Measurements from ENCODE around the gene SERP2. TPM values are rescaled to one million over a fixed set of nuclear protein-coding genes. Genes with fewer than 3 reads are reported as not detected.
A peak's percentile ranks its signal among the peaks of the same experiment; 100 is the strongest.

SERP2 gene
- total and polyA plus RNA-seq, 10 of the 15 experiments (the other 5 are each of a cell fraction or from before 2014, with no cell fraction given): not detected

DNA sequence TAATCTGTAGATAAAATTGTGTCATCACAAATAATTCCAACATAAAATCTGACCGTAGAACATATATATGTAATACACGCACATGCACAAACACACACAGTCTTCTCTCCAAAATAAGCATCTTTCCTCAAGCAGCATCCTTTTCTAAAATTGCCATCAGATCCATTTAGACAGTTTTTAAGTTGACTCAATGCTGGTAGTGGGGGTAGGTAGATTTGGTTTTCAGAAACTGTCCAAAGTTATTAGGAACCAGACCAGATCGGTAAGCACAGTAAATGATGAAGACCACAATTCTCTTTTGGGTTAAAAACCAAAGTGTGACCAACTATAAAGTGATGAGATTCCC is 64.6 kb downstream of the SERP2 start:
- no peak for FAIRE-seq
- no peak overlapping the region for H2AFZ ChIP-seq (ENCODE audit: control insufficient read depth, low read depth, low read length)
- ChIA-PET RAD21 (ENCODE audit: unreplicated experiment) (interaction anchor here (1.5 kb wide), 1 partner anchor 530 kb away, joined by 6 read pairs; no protein-coding TSS in a partner anchor), CTCF (interaction anchor here (0.6 to 3.4 kb wide), 13 partner anchors 8 to 539 kb away, joined by 3 to 25 read pairs (median 4); no protein-coding TSS in a partner anchor), POLR2A (no interaction called here), SMC1A (ENCODE audit: uncharacterized antibody, unreplicated experiment) (interaction anchor here (0.7 to 1.5 kb wide), 5 partner anchors 10 to 533 kb away, joined by 3 to 16 read pairs (median 3); no protein-coding TSS in a partner anchor)
- H3K27me3 ChIP-seq (replicated peaks in 1 of 2; ENCODE audit: control insufficient read depth in 2 of 2, insufficient read depth in 2 of 2, low read length in 1 of 2): peaks cover 3 to 15% of the 10 kb centered on the region in 2 experiments
- intact Hi-C loops (cut with micrococcal nuclease; ENCODE audit: unreplicated experiment): loop anchor here (1.0 to 5.0 kb wide), 4 partner anchors 196 to 530 kb away; no protein-coding TSS in a partner anchor
- no peak overlapping the region for H3K27ac ChIP-seq (ENCODE audit: control insufficient read depth, insufficient read depth)
- H3K4me2 ChIP-seq (ENCODE audit: control insufficient read depth, insufficient read depth): no peak overlapping the region
- no peak for TF ChIP-seq NR2C1 (IDR thresholded peaks at IDR 0.05)
- TF ChIP-seq, protein P1, sequence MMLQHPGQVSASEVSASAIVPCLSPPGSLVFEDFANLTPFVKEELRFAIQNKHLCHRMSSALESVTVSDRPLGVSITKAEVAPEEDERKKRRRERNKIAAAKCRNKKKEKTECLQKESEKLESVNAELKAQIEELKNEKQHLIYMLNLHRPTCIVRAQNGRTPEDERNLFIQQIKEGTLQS (IDR thresholded peaks at IDR 0.05; ENCODE audit: borderline replicate concordance, extremely low read depth, low read depth, low read length): no peak
- TF ChIP-seq SMC3 (IDR thresholded peaks at IDR 0.05; ENCODE audit: borderline replicate concordance, low read length): 0 out of 2 replicates have a peak, but pooled peaks have one; percentile 0
- in situ Hi-C loops (cut with MboI): loop anchor here (5.0 kb wide), 3 partner anchors 246 to 531 kb away; no protein-coding TSS in a partner anchor
- no peaks in the 10 kb centered on the region for H4K20me1 ChIP-seq (ENCODE audit: control insufficient read depth, insufficient read depth)
- peaks cover 5% of the 10 kb centered on the region for H3K4me1 ChIP-seq (ENCODE audit: control insufficient read depth, insufficient read depth, low read length)
- H3K36me3 ChIP-seq (ENCODE audit: control insufficient read depth in 2 of 2, insufficient read depth in 2 of 2, low read length in 1 of 2): no peaks in the 10 kb centered on the region
- ATAC-seq: no peak
- no TSS peak for BruUV-seq (replicated peaks)
- no peak overlapping the region for H3K4me3 ChIP-seq
- WGBS (ENCODE audit: insufficient coverage, insufficient replicate concordance, low lambda C conversion rate, missing lambda C conversion rate): 0% methylated on average over 3 of the region's 3 CpGs
- H3K9ac ChIP-seq (ENCODE audit: control insufficient read depth, insufficient read depth, low read length): no peak overlapping the region
- H3K9me3 ChIP-seq (replicated peaks; ENCODE audit: control insufficient read depth, insufficient read depth, low read length): no peaks in the 10 kb centered on the region
- DNase-seq (ENCODE audit: low read depth, low spot score): no peak
- H3K79me2 ChIP-seq (ENCODE audit: control insufficient read depth, insufficient read depth, low read length): no peaks in the 10 kb centered on the region

DNA sequence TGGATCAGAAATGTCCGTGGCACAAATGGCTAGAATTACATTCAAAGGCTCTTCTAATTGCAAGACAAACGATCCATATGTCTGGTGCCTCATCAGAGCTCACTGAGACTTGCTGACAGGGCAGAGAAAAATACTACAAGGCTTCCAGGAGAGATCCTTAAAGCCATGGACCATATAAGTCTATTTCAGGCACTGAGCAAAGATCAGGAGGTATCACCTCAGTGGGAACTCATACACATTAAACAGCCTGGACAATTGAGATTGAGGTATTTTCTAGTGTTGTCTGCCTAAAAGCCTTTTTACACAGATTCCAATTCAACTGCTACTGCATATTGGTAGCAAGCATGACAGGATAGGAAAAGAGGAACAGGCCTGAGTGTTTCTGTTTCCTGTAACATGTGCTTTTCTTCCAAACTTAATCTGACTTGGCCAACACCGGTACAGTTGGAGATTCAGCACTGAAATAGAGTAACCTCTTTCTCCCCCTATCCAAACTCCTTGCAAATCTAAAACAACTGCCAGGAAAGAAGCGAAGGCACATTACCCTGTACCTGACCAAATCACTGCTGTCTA is 65.9 kb downstream of the SERP2 start:
- no peak overlapping the region for H3K4me2 ChIP-seq (ENCODE audit: control insufficient read depth, insufficient read depth)
- peaks cover 3 to 13% of the 10 kb centered on the region in 2 experiments for H3K27me3 ChIP-seq (replicated peaks in 1 of 2; ENCODE audit: control insufficient read depth in 2 of 2, insufficient read depth in 2 of 2, low read length in 1 of 2)
- no peak overlapping the region for H3K27ac ChIP-seq (ENCODE audit: control insufficient read depth, insufficient read depth)
- DNase-seq (ENCODE audit: low read depth, low spot score) (no peak), FAIRE-seq (no peak), ATAC-seq (no peak)
- H3K9ac ChIP-seq (ENCODE audit: control insufficient read depth, insufficient read depth, low read length): no peak overlapping the region
- H2AFZ ChIP-seq (ENCODE audit: control insufficient read depth, low read depth, low read length): no peak overlapping the region
- 17% methylated on average over 4 of the region's 4 CpGs for WGBS (ENCODE audit: insufficient coverage, insufficient replicate concordance, low lambda C conversion rate, missing lambda C conversion rate)
- no peak overlapping the region for H3K4me3 ChIP-seq
- H3K4me1 ChIP-seq (ENCODE audit: control insufficient read depth, insufficient read depth, low read length): peaks cover 5% of the 10 kb centered on the region
- intact Hi-C loops (cut with micrococcal nuclease; ENCODE audit: unreplicated experiment) (loop anchor here (5.0 kb wide), 1 partner anchor 197 kb away; no protein-coding TSS in a partner anchor), in situ Hi-C loops (cut with MboI) (loop anchor here (5.0 kb wide), 3 partner anchors 247 to 532 kb away; no protein-coding TSS in a partner anchor)
- ChIA-PET POLR2A (no interaction called here), CTCF (interaction anchor here (0.8 to 3.4 kb wide), 13 partner anchors 9 to 536 kb away, joined by 3 to 18 read pairs (median 3); no protein-coding TSS in a partner anchor), RAD21 (ENCODE audit: unreplicated experiment) (no interaction called here), SMC1A (ENCODE audit: uncharacterized antibody, unreplicated experiment) (interaction anchor here (0.9 to 1.5 kb wide), 3 partner anchors 392 to 534 kb away, joined by 3 to 16 read pairs (median 4); no protein-coding TSS in a partner anchor)
- no TSS peak for BruUV-seq (replicated peaks)
- no peaks in the 10 kb centered on the region for H4K20me1 ChIP-seq (ENCODE audit: control insufficient read depth, insufficient read depth)
- H3K79me2 ChIP-seq (ENCODE audit: control insufficient read depth, insufficient read depth, low read length): no peaks in the 10 kb centered on the region
- no peaks in the 10 kb centered on the region for H3K36me3 ChIP-seq (ENCODE audit: control insufficient read depth in 2 of 2, insufficient read depth in 2 of 2, low read length in 1 of 2)
- TF ChIP-seq MTA3 (IDR thresholded peaks at IDR 0.05; ENCODE audit: borderline replicate concordance, low read length) (no peak), MEF2B (IDR thresholded peaks at IDR 0.05; ENCODE audit: partially characterized antibody, poor library complexity, severe bottlenecking) (no peak), SPI1 (IDR thresholded peaks at IDR 0.05; ENCODE audit: borderline replicate concordance, insufficient read depth, low read depth, low read length) (0 out of 2 replicates have a peak, but pooled peaks have one; percentile 11)
- no peaks in the 10 kb centered on the region for H3K9me3 ChIP-seq (replicated peaks; ENCODE audit: control insufficient read depth, insufficient read depth, low read length)

Measured in GM12878 (cell line).